Thoracic aorta (tissue), 2 donors: ENCODE data around the gene MYCT1. TPM values are rescaled to one million over a fixed set of nuclear protein-coding genes. Genes with fewer than 3 reads are reported as not detected.

Experiments used
- ATAC-seq: fragments of 150-250 bp; one replicate; pipeline ENCODE4 v1.8.0; 2017; ENCODE audit warnings: low read depth; ENCODE audit not compliant: insufficient number of reproducible peaks, low FRiP score
- DNase-seq: peaks from one replicate; pipeline ENCODE4 v3.0.0-alpha.2; 2020; ENCODE audit warnings: low spot score
- H3K27ac ChIP-seq, 2 donors: fragments of 200-600 bp; sonication (generic); 1 replicate in 1 of 2; 2 replicates in 1 of 2; pipeline ENCODE4 v1.5.1; 2016; ENCODE audit warnings: mild to moderate bottlenecking in 2 of 2, moderate library complexity in 2 of 2
- H3K27me3 ChIP-seq: fragments of 200-600 bp; sonication (generic); replicated peaks from 2 replicates; pipeline ENCODE4 v1.6.0; 2016; ENCODE audit warnings: mild to moderate bottlenecking; ENCODE audit not compliant: insufficient read depth
- H3K36me3 ChIP-seq: fragments of 200-600 bp; sonication (generic); one replicate; pipeline ENCODE4 v1.5.1; 2016
- H3K4me1 ChIP-seq, 2 donors: fragments of 200-600 bp; sonication (generic); 1 replicate in 1 of 2; 2 replicates in 1 of 2; pipeline versions ENCODE4 v1.5.1 to v1.6.0; 2016; ENCODE audit warnings: low read depth in 2 of 2, mild to moderate bottlenecking in 1 of 2; ENCODE audit not compliant: control insufficient read depth in 1 of 2
- H3K4me3 ChIP-seq: fragments of 200-600 bp; sonication (generic); 2 replicates; pipeline ENCODE4 v1.5.1; 2016; ENCODE audit warnings: mild to moderate bottlenecking
- H3K9me3 ChIP-seq: fragments of 200-600 bp; sonication (generic); 2 replicates; pipeline ENCODE4 v1.5.1; 2016
- total RNA-seq, 2 donors: library from RNA; depleted of rRNA; stranded (reverse); fragments of >200 nt; gene quantifications; one replicate each; pipeline versions ENCODE4 v1.1.0 to v1.2.3, GENCODE V29; 2016
- TF ChIP-seq, protein P1 (sequence below): fragments of 200-600 bp; sonication (generic); IDR thresholded peaks from one replicate; pipeline ENCODE4 v1.5.1; 2019; ENCODE audit warnings: antibody characterized with exemption

Gene MYCT1
- total RNA-seq, 2 donors from 2014 or later: 7.2 to 14.7 TPM

- Histone ChIP-seq H3K4me1 (no peaks in the 10 kb centered on the region), H3K9me3 (no peaks in the 10 kb centered on the region), H3K27me3 (no peaks in the 10 kb centered on the region), H3K4me3 (no peak overlapping the region), H3K36me3 (no peaks in the 10 kb centered on the region), H3K27ac (no peak overlapping the region)
- DNase-seq: no peak
- no peak for ATAC-seq
- TF ChIP-seq, protein P1, sequence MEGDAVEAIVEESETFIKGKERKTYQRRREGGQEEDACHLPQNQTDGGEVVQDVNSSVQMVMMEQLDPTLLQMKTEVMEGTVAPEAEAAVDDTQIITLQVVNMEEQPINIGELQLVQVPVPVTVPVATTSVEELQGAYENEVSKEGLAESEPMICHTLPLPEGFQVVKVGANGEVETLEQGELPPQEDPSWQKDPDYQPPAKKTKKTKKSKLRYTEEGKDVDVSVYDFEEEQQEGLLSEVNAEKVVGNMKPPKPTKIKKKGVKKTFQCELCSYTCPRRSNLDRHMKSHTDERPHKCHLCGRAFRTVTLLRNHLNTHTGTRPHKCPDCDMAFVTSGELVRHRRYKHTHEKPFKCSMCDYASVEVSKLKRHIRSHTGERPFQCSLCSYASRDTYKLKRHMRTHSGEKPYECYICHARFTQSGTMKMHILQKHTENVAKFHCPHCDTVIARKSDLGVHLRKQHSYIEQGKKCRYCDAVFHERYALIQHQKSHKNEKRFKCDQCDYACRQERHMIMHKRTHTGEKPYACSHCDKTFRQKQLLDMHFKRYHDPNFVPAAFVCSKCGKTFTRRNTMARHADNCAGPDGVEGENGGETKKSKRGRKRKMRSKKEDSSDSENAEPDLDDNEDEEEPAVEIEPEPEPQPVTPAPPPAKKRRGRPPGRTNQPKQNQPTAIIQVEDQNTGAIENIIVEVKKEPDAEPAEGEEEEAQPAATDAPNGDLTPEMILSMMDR: no peak
Measured at GRCh38 chr6:152734630-152735029, 36.9 kb downstream of the MYCT1 start.

- TF ChIP-seq, protein P1: no peak
- no peaks in the 10 kb centered on the region for H3K4me1 ChIP-seq
- no peak for ATAC-seq
- H3K27ac ChIP-seq: no peak overlapping the region
- no peak for DNase-seq
- H3K9me3 ChIP-seq: no peaks in the 10 kb centered on the region
- no peak overlapping the region for H3K4me3 ChIP-seq
- no peaks in the 10 kb centered on the region for H3K36me3 ChIP-seq
- H3K27me3 ChIP-seq: no peaks in the 10 kb centered on the region
Measured at GRCh38 chr6:152736687-152737273, 39.1 kb downstream of the MYCT1 start.

DNA sequence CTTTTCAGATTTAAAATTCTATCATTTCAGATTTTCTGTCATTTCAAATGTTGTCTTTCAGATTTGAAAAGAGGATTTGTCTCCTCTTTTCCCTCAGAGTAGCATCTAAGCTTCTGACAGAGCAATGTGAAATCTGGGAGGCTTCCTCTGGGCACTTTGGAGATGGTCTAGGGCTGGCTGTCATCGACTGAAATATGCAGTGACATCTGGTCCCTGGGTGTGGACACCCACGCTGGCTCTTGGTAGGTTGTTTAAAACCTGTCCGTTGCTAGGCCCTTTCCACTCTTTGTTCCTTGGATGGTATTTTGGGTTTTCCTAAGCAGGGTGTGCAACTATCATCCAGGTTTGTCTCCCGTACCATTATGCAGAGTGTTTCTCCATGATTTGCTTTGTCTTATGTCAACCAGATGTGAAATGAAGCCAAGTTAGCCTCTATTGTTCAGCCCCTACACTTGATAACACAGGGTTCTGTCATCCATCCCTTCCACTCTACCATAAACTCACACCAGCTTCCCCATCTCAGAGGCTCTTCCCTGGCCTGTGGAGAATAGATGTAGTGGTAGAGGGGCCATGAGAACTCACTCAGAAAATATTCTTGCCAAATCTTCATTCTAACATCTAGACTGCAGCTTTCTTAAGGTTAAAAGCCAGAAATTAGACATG is 47.9 kb downstream of the MYCT1 start:
- no peaks in the 10 kb centered on the region for H3K4me1 ChIP-seq
- no peak overlapping the region for H3K4me3 ChIP-seq
- ATAC-seq (no peak), DNase-seq (no peak)
- TF ChIP-seq, protein P1: no peak
- H3K27ac ChIP-seq: no peak overlapping the region
- no peaks in the 10 kb centered on the region for H3K36me3 ChIP-seq
- H3K9me3 ChIP-seq: no peaks in the 10 kb centered on the region
- no peaks in the 10 kb centered on the region for H3K27me3 ChIP-seq

DNA sequence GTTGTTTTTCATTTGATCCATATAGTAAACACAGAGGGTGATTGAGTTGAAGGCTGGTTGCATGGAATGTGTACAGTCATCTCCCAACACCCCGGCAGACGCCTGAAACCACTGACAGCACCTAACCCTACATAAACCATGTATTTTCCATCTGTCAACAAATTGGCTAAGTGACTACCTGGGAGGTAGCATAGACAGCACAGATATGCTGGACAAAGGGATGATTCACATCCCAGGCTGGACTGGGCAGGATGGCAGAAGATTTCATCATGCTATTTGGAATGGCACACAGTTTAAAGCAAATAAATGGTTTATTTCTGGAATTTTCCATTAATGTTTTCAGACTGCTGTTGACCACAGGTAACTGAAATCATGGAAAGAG is 48.5 kb downstream of the MYCT1 start:
- no peaks in the 10 kb centered on the region for H3K9me3 ChIP-seq
- no peak overlapping the region for H3K4me3 ChIP-seq
- no peaks in the 10 kb centered on the region for H3K4me1 ChIP-seq
- no peaks in the 10 kb centered on the region for H3K27me3 ChIP-seq
- no peak overlapping the region for H3K27ac ChIP-seq
- no peak for ATAC-seq
- H3K36me3 ChIP-seq: no peaks in the 10 kb centered on the region
- no peak for DNase-seq
- TF ChIP-seq, protein P1: no peak

- no peak for DNase-seq
- H3K27ac ChIP-seq: no peak overlapping the region
- no peaks in the 10 kb centered on the region for H3K27me3 ChIP-seq
- no peaks in the 10 kb centered on the region for H3K4me1 ChIP-seq
- no peak overlapping the region for H3K4me3 ChIP-seq
- TF ChIP-seq, protein P1: no peak
- ATAC-seq: no peak
- H3K9me3 ChIP-seq: no peaks in the 10 kb centered on the region
- no peaks in the 10 kb centered on the region for H3K36me3 ChIP-seq
Measured at GRCh38 chr6:152748843-152749242, 51.1 kb downstream of the MYCT1 start.
